Stimulated activated memory B cell treated with anti-CD40 and anti-IgM and Interleukin-4, amounts not matched to agents 10 μg/mL and 1 μg/mL and 100 μg/mL, for 72 hours (primary cell): Measurements from ENCODE around the gene CRHR2.

ENCODE experiments used
- ATAC-seq: fragments of 150-1000 bp; cut with Tn5 transposase; 2 replicates; pipeline ENCODE4 v1.10.0; 2021
- H3K27ac Mint-ChIP-seq: one replicate; pipeline ENCODE4 v1.8.0; 2022; ENCODE audit warnings: mild to moderate bottlenecking, mixed read lengths
- H3K27me3 Mint-ChIP-seq: one replicate; pipeline ENCODE4 v1.8.0; 2022; ENCODE audit warnings: mixed read lengths
- H3K36me3 Mint-ChIP-seq: one replicate; pipeline ENCODE4 v1.8.0; 2022; ENCODE audit warnings: mixed read lengths
- H3K4me1 Mint-ChIP-seq: one replicate; pipeline ENCODE4 v1.8.0; 2022; ENCODE audit warnings: mixed read lengths
- H3K4me3 Mint-ChIP-seq: one replicate; pipeline ENCODE4 v1.8.0; 2022; ENCODE audit warnings: mild to moderate bottlenecking, moderate library complexity, mixed read lengths
- H3K9me3 Mint-ChIP-seq: one replicate; pipeline ENCODE4 v1.8.0; 2022; ENCODE audit warnings: mixed read lengths

CRHR2 gene

GRCh38 chr7:30713392-30713791, 31.1 kb upstream of the CRHR2 start:
- peaks cover 6% of the 10 kb centered on the region for H3K9me3 Mint-ChIP-seq
- no peak for ATAC-seq
- peaks cover 5% of the 10 kb centered on the region for H3K36me3 Mint-ChIP-seq
- no peak overlapping the region for H3K4me3 Mint-ChIP-seq
- no peak overlapping the region for H3K27ac Mint-ChIP-seq
- no peaks in the 10 kb centered on the region for H3K4me1 Mint-ChIP-seq
- no peaks in the 10 kb centered on the region for H3K27me3 Mint-ChIP-seq

- Mint-ChIP-seq H3K27me3 (peaks cover 12% of the 10 kb centered on the region), H3K4me1 (no peaks in the 10 kb centered on the region), H3K9me3 (no peaks in the 10 kb centered on the region), H3K4me3 (no peak overlapping the region), H3K36me3 (no peaks in the 10 kb centered on the region), H3K27ac (no peak overlapping the region)
- ATAC-seq: no peak
Observed at GRCh38 chr7:30710669-30711068, 28.4 kb upstream of the CRHR2 start.

GRCh38 chr7:30709549-30709948, 27.3 kb upstream of the CRHR2 start:
- no peak for ATAC-seq
- no peaks in the 10 kb centered on the region for H3K36me3 Mint-ChIP-seq
- no peak overlapping the region for H3K4me3 Mint-ChIP-seq
- peaks cover 12% of the 10 kb centered on the region for H3K27me3 Mint-ChIP-seq
- H3K27ac Mint-ChIP-seq: no peak overlapping the region
- H3K4me1 Mint-ChIP-seq: no peaks in the 10 kb centered on the region
- H3K9me3 Mint-ChIP-seq: no peaks in the 10 kb centered on the region

GRCh38 chr7:30708983-30709382, 26.7 kb upstream of the CRHR2 start:
- H3K27ac Mint-ChIP-seq: no peak overlapping the region

GRCh38 chr7:30708412-30708811, 26.2 kb upstream of the CRHR2 start:
- peaks cover 12% of the 10 kb centered on the region for H3K27me3 Mint-ChIP-seq
- no peaks in the 10 kb centered on the region for H3K4me1 Mint-ChIP-seq
- no peaks in the 10 kb centered on the region for H3K36me3 Mint-ChIP-seq
- H3K27ac Mint-ChIP-seq: no peak overlapping the region
- no peaks in the 10 kb centered on the region for H3K9me3 Mint-ChIP-seq
- ATAC-seq: no peak
- no peak overlapping the region for H3K4me3 Mint-ChIP-seq

More at GRCh38 chr7:30708983-30709382, 26.7 kb upstream of the CRHR2 start:
- ATAC-seq: no peak
- Mint-ChIP-seq H3K4me1 (no peaks in the 10 kb centered on the region), H3K4me3 (no peak overlapping the region), H3K27me3 (peaks cover 12% of the 10 kb centered on the region), H3K9me3 (no peaks in the 10 kb centered on the region), H3K36me3 (no peaks in the 10 kb centered on the region)

GRCh38 chr7:30707391-30708357, 25.4 kb upstream of the CRHR2 start:
- H3K27me3 Mint-ChIP-seq: peaks cover 12% of the 10 kb centered on the region
- no peaks in the 10 kb centered on the region for H3K4me1 Mint-ChIP-seq
- H3K27ac Mint-ChIP-seq: no peak overlapping the region
- no peak for ATAC-seq
- no peak overlapping the region for H3K4me3 Mint-ChIP-seq
- no peaks in the 10 kb centered on the region for H3K9me3 Mint-ChIP-seq
- H3K36me3 Mint-ChIP-seq: no peaks in the 10 kb centered on the region

GRCh38 chr7:30706908-30707307, 24.7 kb upstream of the CRHR2 start:
- ATAC-seq: no peak
- Mint-ChIP-seq H3K4me3 (no peak overlapping the region), H3K4me1 (no peaks in the 10 kb centered on the region), H3K27me3 (peaks cover 12% of the 10 kb centered on the region), H3K27ac (no peak overlapping the region), H3K9me3 (no peaks in the 10 kb centered on the region), H3K36me3 (no peaks in the 10 kb centered on the region)

GRCh38 chr7:30706316-30706715, 24.1 kb upstream of the CRHR2 start:
- Mint-ChIP-seq H3K36me3 (no peaks in the 10 kb centered on the region), H3K27me3 (peaks cover 12% of the 10 kb centered on the region), H3K27ac (no peak overlapping the region), H3K9me3 (no peaks in the 10 kb centered on the region), H3K4me3 (no peak overlapping the region), H3K4me1 (no peaks in the 10 kb centered on the region)
- ATAC-seq: no peak

GRCh38 chr7:30705596-30705995, 23.3 kb upstream of the CRHR2 start:
- no peak overlapping the region for H3K27ac Mint-ChIP-seq
- no peak for ATAC-seq
- no peaks in the 10 kb centered on the region for H3K4me1 Mint-ChIP-seq
- no peak overlapping the region for H3K4me3 Mint-ChIP-seq
- H3K9me3 Mint-ChIP-seq: no peaks in the 10 kb centered on the region
- peaks cover 12% of the 10 kb centered on the region for H3K27me3 Mint-ChIP-seq
- no peaks in the 10 kb centered on the region for H3K36me3 Mint-ChIP-seq

- Mint-ChIP-seq H3K36me3 (no peaks in the 10 kb centered on the region), H3K4me3 (no peak overlapping the region), H3K27me3 (peaks cover 12% of the 10 kb centered on the region), H3K4me1 (no peaks in the 10 kb centered on the region), H3K9me3 (no peaks in the 10 kb centered on the region), H3K27ac (no peak overlapping the region)
- no peak for ATAC-seq
Observed at GRCh38 chr7:30705008-30705407, 22.8 kb upstream of the CRHR2 start.

- ATAC-seq: no peak
- Mint-ChIP-seq H3K9me3 (no peaks in the 10 kb centered on the region), H3K4me1 (no peaks in the 10 kb centered on the region), H3K4me3 (no peak overlapping the region), H3K27me3 (peaks cover 24% of the 10 kb centered on the region), H3K36me3 (no peaks in the 10 kb centered on the region), H3K27ac (no peak overlapping the region)
Observed at GRCh38 chr7:30703756-30704155, 21.5 kb upstream of the CRHR2 start.

GRCh38 chr7:30702200-30702599, 19.9 kb upstream of the CRHR2 start:
- no peak for ATAC-seq
- H3K27ac Mint-ChIP-seq: no peak overlapping the region
- H3K27me3 Mint-ChIP-seq: peaks cover 35% of the 10 kb centered on the region
- no peaks in the 10 kb centered on the region for H3K36me3 Mint-ChIP-seq
- H3K4me1 Mint-ChIP-seq: no peaks in the 10 kb centered on the region
- no peak overlapping the region for H3K4me3 Mint-ChIP-seq
- no peaks in the 10 kb centered on the region for H3K9me3 Mint-ChIP-seq

GRCh38 chr7:30700941-30701340, 18.7 kb upstream of the CRHR2 start:
- H3K9me3 Mint-ChIP-seq: no peaks in the 10 kb centered on the region
- no peaks in the 10 kb centered on the region for H3K36me3 Mint-ChIP-seq
- no peak overlapping the region for H3K4me3 Mint-ChIP-seq
- ATAC-seq: no peak
- peaks cover 25% of the 10 kb centered on the region for H3K27me3 Mint-ChIP-seq
- H3K4me1 Mint-ChIP-seq: no peaks in the 10 kb centered on the region
- no peak overlapping the region for H3K27ac Mint-ChIP-seq

- no peak overlapping the region for H3K27ac Mint-ChIP-seq
- H3K4me3 Mint-ChIP-seq: no peak overlapping the region
- peaks cover 33% of the 10 kb centered on the region for H3K27me3 Mint-ChIP-seq
- H3K4me1 Mint-ChIP-seq: no peaks in the 10 kb centered on the region
- ATAC-seq: no peak
- no peaks in the 10 kb centered on the region for H3K9me3 Mint-ChIP-seq
- no peaks in the 10 kb centered on the region for H3K36me3 Mint-ChIP-seq
Observed at GRCh38 chr7:30699706-30700495, 17.6 kb upstream of the CRHR2 start.

- ATAC-seq: no peak
- peaks cover 43% of the 10 kb centered on the region for H3K27me3 Mint-ChIP-seq
- H3K9me3 Mint-ChIP-seq: no peaks in the 10 kb centered on the region
- no peaks in the 10 kb centered on the region for H3K36me3 Mint-ChIP-seq
- H3K4me1 Mint-ChIP-seq: no peaks in the 10 kb centered on the region
- no peak overlapping the region for H3K4me3 Mint-ChIP-seq
- no peak overlapping the region for H3K27ac Mint-ChIP-seq
Observed at GRCh38 chr7:30698481-30698880, 16.2 kb upstream of the CRHR2 start.
